ENCODE data around the gene EMILIN2.

- no peak for TF ChIP-seq CTCF (IDR thresholded peaks at IDR 0.05; ENCODE audit: poor library complexity)
- no peak for TF ChIP-seq EZH2 (IDR thresholded peaks at IDR 0.05; ENCODE audit: borderline replicate concordance)
Measured at GRCh38 chr18:2914881-2915240, 68.1 kb downstream of the EMILIN2 start.
